ENCODE data around the gene CATSPER3.

GRCh38 chr5:135013445-135013844 lies 45.7 kb downstream of the CATSPER3 start:
- TF ChIP-seq CTCF (IDR thresholded peaks at IDR 0.05), result no peak
- TF ChIP-seq ATF2 (CRISPR knock-in tag; IDR thresholded peaks at IDR 0.05; ENCODE audit: borderline replicate concordance, low read depth), result no peak
- TF ChIP-seq, protein P1, sequence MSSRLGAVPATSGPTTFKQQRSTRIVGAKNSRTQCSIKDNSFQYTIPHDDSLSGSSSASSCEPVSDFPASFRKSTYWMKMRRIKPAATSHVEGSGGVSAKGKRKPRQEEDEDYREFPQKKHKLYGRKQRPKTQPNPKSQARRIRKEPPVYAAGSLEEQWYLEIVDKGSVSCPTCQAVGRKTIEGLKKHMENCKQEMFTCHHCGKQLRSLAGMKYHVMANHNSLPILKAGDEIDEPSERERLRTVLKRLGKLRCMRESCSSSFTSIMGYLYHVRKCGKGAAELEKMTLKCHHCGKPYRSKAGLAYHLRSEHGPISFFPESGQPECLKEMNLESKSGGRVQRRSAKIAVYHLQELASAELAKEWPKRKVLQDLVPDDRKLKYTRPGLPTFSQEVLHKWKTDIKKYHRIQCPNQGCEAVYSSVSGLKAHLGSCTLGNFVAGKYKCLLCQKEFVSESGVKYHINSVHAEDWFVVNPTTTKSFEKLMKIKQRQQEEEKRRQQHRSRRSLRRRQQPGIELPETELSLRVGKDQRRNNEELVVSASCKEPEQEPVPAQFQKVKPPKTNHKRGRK (CRISPR knock-in tag; IDR thresholded peaks at IDR 0.05; ENCODE audit: borderline replicate concordance), result no peak
- TF ChIP-seq TP53 (CRISPR knock-in tag; IDR thresholded peaks at IDR 0.05), result no peak
- TF ChIP-seq FOXJ3 (CRISPR knock-in tag; IDR thresholded peaks at IDR 0.05; ENCODE audit: borderline replicate concordance), result no peak

Data from WTC11 (cell line).